Stimulated activated naive CD8-positive, alpha-beta T cell treated with anti-CD3 and anti-CD28 coated beads, Interleukin-15, Interleukin-2, amounts not matched to agents 100 U/mL and 50 U/mL, for 24 hours (primary cell): Measurements from ENCODE around the gene PARP8.
"Not testable (repeated sequence)": the region's sequence is repeated elsewhere in the genome, so short reads cannot be mapped to it uniquely, and the experiment has no call there.

Experiments
- ATAC-seq: fragments of 150-1000 bp; cut with Tn5 transposase; one replicate; pipeline ENCODE4 v1.10.0; 2021
- DNase-seq: peaks from one replicate; pipeline ENCODE4 v3.0.0; 2021

The PARP8 gene

GRCh38 chr5:50666261-50667022 lies at the start of gene PARP8:
PARP8 (plus strand) TSS chr5:50666637; CDS start chr5:50667096, 459 bp downstream.
- DNase-seq (peak; percentile 63), ATAC-seq (peak; percentile 57)

- DNase-seq, result no peak
- ATAC-seq, result no peak
Observed at GRCh38 chr5:50623666-50624065, 42.8 kb upstream of the PARP8 start.

GRCh38 chr5:50634866-50635265 lies 31.6 kb upstream of the PARP8 start:
- DNase-seq, result peak; percentile 17
- ATAC-seq, result not testable (repeated sequence)

GRCh38 chr5:50637576-50637975 lies 28.9 kb upstream of the PARP8 start:
- not testable (repeated sequence) for DNase-seq, ATAC-seq

GRCh38 chr5:50646591-50646990 lies 19.8 kb upstream of the PARP8 start:
- DNase-seq (no peak), ATAC-seq (no peak)

- ATAC-seq (no peak), DNase-seq (no peak)
Observed at GRCh38 chr5:50647726-50648125, 18.7 kb upstream of the PARP8 start.

GRCh38 chr5:50653946-50654345 lies 12.5 kb upstream of the PARP8 start:
- DNase-seq (no peak), ATAC-seq (no peak)

GRCh38 chr5:50655067-50655809 lies 11.2 kb upstream of the PARP8 start:
- ATAC-seq (no peak), DNase-seq (no peak)

GRCh38 chr5:50655810-50656205 lies 10.6 kb upstream of the PARP8 start:
- ATAC-seq, result no peak
- no peak for DNase-seq

GRCh38 chr5:50657044-50657443 lies 9.4 kb upstream of the PARP8 start:
- DNase-seq, result no peak
- ATAC-seq, result no peak

GRCh38 chr5:50658246-50658645 lies 8.2 kb upstream of the PARP8 start:
- DNase-seq (no peak), ATAC-seq (no peak)

GRCh38 chr5:50663636-50664035 lies 2.8 kb upstream of the PARP8 start:
- no peak for ATAC-seq

GRCh38 chr5:50665091-50665490 lies 1.3 kb upstream of the PARP8 start:
- no peak for ATAC-seq
- no peak for DNase-seq

More at GRCh38 chr5:50663636-50664035, 2.8 kb upstream of the PARP8 start:
- DNase-seq, result no peak

GRCh38 chr5:50665761-50666202 lies 655 bp upstream of the PARP8 start:
- DNase-seq, result peak; percentile 30
- ATAC-seq, result not testable (repeated sequence)

- DNase-seq, result peak; percentile 54
- ATAC-seq, result no peak
Observed at GRCh38 chr5:50667023-50667652, 701 bp downstream of the PARP8 start.

- peak; percentile 83 for ATAC-seq
- peak; percentile 93 for DNase-seq
Observed at GRCh38 chr5:50667653-50668595, 1.5 kb downstream of the PARP8 start.

GRCh38 chr5:50668636-50669035 lies 2.2 kb downstream of the PARP8 start:
- ATAC-seq, DNase-seq: not testable (repeated sequence)

GRCh38 chr5:50672663-50673062 lies 6.2 kb downstream of the PARP8 start:
- no peak for ATAC-seq
- no peak for DNase-seq

GRCh38 chr5:50673444-50673843 lies 7.0 kb downstream of the PARP8 start:
- not testable (repeated sequence) for ATAC-seq, DNase-seq

- ATAC-seq (no peak), DNase-seq (no peak)
Observed at GRCh38 chr5:50675385-50675784, 8.9 kb downstream of the PARP8 start.

- ATAC-seq, DNase-seq: not testable (repeated sequence)
Observed at GRCh38 chr5:50679554-50679953, 13.1 kb downstream of the PARP8 start.

- ATAC-seq, result no peak
- DNase-seq, result no peak
Observed at GRCh38 chr5:50684721-50685120, 18.3 kb downstream of the PARP8 start.
